Endothelial cell of umbilical vein (primary cell): Measurements from ENCODE around the gene USP48.

Source experiments
- EZH2 ChIP-seq: IDR thresholded peaks from 2 replicates; pipeline ENCODE4 v1.6.1; 2012; ENCODE audit warnings: borderline replicate concordance, low read depth, mild to moderate bottlenecking, moderate library complexity, low read length, inconsistent platforms; ENCODE audit not compliant: severe bottlenecking
- MAX ChIP-seq: IDR thresholded peaks from 2 replicates; pipeline ENCODE4 v1.6.1; 2011; ENCODE audit not compliant: insufficient read depth, insufficient read length
- MYC ChIP-seq: IDR thresholded peaks from one replicate; pipeline ENCODE4 v1.6.1; 2011; ENCODE audit warnings: mild to moderate bottlenecking, low read depth, low read length
- POLR2A ChIP-seq: IDR thresholded peaks from 2 replicates; pipeline ENCODE4 v1.6.1; 2012; ENCODE audit warnings: low read depth, mild to moderate bottlenecking, control low read depth, low read length
- POLR2AphosphoS5 ChIP-seq: IDR thresholded peaks from 2 replicates; pipeline ENCODE4 v1.6.1; 2012; ENCODE audit warnings: low read depth, mild to moderate bottlenecking, control low read depth, low read length, moderate library complexity; ENCODE audit not compliant: insufficient read depth
- TF ChIP-seq, protein P1 (sequence below), 2 donors: IDR thresholded peaks; 1 replicate in 1 of 2; 2 replicates in 1 of 2; pipeline ENCODE4 v1.5.1; 2011; ENCODE audit warnings: low read length in 2 of 2, mild to moderate bottlenecking in 2 of 2, moderate library complexity in 2 of 2, control low read depth in 1 of 2, inconsistent platforms in 1 of 2, low read depth in 1 of 2; ENCODE audit not compliant: insufficient read depth in 1 of 2; ENCODE audit errors: extremely low read depth in 1 of 2

GRCh38 chr1:21828075-21828474 lies 45.1 kb upstream of the USP48 start:
- TF ChIP-seq, protein P1, sequence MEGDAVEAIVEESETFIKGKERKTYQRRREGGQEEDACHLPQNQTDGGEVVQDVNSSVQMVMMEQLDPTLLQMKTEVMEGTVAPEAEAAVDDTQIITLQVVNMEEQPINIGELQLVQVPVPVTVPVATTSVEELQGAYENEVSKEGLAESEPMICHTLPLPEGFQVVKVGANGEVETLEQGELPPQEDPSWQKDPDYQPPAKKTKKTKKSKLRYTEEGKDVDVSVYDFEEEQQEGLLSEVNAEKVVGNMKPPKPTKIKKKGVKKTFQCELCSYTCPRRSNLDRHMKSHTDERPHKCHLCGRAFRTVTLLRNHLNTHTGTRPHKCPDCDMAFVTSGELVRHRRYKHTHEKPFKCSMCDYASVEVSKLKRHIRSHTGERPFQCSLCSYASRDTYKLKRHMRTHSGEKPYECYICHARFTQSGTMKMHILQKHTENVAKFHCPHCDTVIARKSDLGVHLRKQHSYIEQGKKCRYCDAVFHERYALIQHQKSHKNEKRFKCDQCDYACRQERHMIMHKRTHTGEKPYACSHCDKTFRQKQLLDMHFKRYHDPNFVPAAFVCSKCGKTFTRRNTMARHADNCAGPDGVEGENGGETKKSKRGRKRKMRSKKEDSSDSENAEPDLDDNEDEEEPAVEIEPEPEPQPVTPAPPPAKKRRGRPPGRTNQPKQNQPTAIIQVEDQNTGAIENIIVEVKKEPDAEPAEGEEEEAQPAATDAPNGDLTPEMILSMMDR (IDR thresholded peaks at IDR 0.05; ENCODE audit: extremely low read depth in 1 of 2, insufficient read depth in 1 of 2, low read depth in 1 of 2, low read length in 2 of 2) = no peak
- TF ChIP-seq EZH2 (no peak), MAX (no peak), POLR2A (no peak), POLR2AphosphoS5 (no peak), MYC (no peak)
